ENCODE data around the gene HMCN2. TPM values are rescaled to one million over a fixed set of nuclear protein-coding genes. Genes with fewer than 3 reads are reported as not detected.

The HMCN2 gene
- total and polyA plus RNA-seq, 9 donors = 0.12 to 4.2 (median 0.98) TPM

DNA sequence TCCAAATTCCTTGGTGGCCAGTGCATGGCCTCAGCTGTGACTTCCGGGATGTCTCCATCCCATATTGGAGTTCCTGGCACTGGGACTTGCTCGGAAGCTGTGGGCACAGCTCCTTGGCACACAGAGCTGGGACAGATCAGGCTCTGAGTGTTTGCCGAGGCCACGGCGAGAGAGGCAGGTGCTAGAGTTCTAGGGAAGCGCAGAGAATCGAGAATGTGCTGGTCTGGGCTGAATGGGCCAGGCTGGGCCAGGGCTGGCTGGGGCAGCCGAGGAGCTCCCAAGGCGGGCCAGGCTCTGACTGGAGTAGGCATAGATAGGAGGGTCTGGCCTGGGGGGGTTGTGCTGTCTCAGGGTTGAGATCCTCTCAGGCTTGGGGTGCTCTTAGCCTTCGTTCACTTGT, 45.4 kb downstream of the HMCN2 start:
- 80 to 86% (median 85%) methylated on average over 10 of the region's 10 CpGs for WGBS, 3 donors
- intact Hi-C loops (cut with DNase I) = no loop called here
- TF ChIP-seq POLR2A (IDR thresholded peaks at IDR 0.05) = no peak
- TF ChIP-seq, protein P1, sequence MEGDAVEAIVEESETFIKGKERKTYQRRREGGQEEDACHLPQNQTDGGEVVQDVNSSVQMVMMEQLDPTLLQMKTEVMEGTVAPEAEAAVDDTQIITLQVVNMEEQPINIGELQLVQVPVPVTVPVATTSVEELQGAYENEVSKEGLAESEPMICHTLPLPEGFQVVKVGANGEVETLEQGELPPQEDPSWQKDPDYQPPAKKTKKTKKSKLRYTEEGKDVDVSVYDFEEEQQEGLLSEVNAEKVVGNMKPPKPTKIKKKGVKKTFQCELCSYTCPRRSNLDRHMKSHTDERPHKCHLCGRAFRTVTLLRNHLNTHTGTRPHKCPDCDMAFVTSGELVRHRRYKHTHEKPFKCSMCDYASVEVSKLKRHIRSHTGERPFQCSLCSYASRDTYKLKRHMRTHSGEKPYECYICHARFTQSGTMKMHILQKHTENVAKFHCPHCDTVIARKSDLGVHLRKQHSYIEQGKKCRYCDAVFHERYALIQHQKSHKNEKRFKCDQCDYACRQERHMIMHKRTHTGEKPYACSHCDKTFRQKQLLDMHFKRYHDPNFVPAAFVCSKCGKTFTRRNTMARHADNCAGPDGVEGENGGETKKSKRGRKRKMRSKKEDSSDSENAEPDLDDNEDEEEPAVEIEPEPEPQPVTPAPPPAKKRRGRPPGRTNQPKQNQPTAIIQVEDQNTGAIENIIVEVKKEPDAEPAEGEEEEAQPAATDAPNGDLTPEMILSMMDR (IDR thresholded peaks at IDR 0.05) = no peak
- TF ChIP-seq EP300 (IDR thresholded peaks at IDR 0.05) = no peak

DNA sequence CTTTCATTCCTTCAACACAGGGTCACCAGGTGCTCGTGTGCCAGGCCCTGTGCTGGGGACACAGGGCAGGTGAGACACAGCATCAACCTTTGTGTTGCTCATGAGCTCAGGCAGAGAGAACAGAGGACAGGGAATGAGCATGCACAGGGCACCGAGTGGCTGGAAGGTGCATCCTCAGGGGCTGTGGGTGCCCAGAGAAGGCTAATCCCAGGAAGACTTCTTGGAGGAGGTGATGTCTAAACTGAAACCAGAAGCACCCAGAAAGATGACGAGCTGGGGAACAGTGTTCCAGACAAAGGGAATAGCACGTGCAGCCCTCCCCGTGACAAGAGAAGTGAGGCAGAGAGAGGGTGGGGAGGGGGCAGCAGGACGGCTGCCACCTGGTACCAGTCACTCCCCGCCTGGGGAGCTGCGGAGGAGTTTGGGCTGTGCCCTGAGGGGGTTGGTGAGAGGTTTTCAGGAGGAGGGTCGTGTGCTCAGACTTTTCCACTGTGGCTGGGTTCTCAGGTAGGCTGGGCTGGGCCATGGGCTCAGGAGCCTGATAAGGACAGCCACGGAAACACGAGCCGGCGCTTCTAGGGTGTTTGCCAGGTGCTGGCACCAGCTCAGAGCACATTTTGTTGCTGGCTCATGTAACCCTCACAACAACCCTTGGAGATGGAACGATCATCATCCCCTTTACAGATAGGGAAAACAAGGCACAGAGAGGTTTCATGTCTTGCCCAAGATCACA, 46.0 kb downstream of the HMCN2 start:
- DNase-seq = no peak
- H3K27ac ChIP-seq = no peak overlapping the region
- no peaks in the 10 kb centered on the region for H3K36me3 ChIP-seq
- no peaks in the 10 kb centered on the region for H3K9me3 ChIP-seq
- WGBS, 3 donors = 46 to 51% (median 49%) methylated on average over 14 of the region's 14 CpGs
- H3K4me3 ChIP-seq = no peak overlapping the region
- H3K4me1 ChIP-seq (ENCODE audit: insufficient read depth) = no peaks in the 10 kb centered on the region
- no peak for TF ChIP-seq EP300 (IDR thresholded peaks at IDR 0.05)
- TF ChIP-seq, protein P1 (IDR thresholded peaks at IDR 0.05) = no peak
- no peak for TF ChIP-seq POLR2A (IDR thresholded peaks at IDR 0.05)
- no peaks in the 10 kb centered on the region for H3K27me3 ChIP-seq
- intact Hi-C loops (cut with DNase I) = no loop called here

More for the DNA sequence above, 45.4 kb downstream of the HMCN2 start:
- Histone ChIP-seq H3K27ac (no peak overlapping the region), H3K4me1 (ENCODE audit: insufficient read depth) (no peaks in the 10 kb centered on the region), H3K36me3 (no peaks in the 10 kb centered on the region), H3K9me3 (no peaks in the 10 kb centered on the region), H3K27me3 (no peaks in the 10 kb centered on the region), H3K4me3 (no peak overlapping the region)
- no peak for DNase-seq

DNA sequence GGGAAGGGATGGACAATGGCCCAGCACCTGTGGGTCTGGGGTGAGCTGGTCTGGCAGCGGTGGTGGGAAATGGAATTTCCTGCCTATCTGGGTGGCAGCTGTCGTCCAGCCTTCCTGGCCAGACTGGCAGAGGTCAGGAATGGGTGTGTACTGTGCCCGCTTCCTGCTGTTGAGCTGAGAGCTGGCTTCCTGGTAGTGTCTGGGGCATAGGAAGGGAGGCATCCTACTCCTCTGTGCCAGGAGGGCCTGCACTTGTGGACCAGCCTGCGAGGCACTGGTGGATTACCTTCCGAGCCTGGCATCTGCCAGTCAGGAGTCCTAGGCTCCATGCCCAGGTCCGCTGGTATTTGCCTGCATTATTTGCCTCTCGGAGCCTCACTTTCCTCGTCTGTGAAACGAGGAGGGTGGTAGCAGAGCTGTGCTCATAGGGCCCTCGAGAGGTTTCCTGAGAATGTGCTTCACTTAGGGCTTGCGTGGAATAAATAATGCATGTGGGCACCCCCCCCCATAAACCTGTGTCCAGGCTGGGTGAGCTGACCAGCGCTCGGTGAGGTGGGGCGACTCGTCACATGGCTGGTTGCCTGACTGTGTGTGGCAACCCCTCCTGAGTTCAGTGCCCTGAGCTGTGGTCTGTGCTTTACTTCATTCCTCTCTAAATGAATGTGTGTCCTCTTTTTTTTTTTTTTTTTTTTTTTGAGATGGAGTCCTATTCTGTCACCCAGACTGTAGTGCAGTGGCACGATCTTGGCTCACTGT, 47.7 kb downstream of the HMCN2 start:
- intact Hi-C loops (cut with DNase I) = no loop called here
- 86 to 90% (median 88%) methylated on average over 16 of the region's 16 CpGs for WGBS, 3 donors
- TF ChIP-seq POLR2A (IDR thresholded peaks at IDR 0.05) = no peak
- TF ChIP-seq, protein P1 (IDR thresholded peaks at IDR 0.05) = no peak
- TF ChIP-seq EP300 (IDR thresholded peaks at IDR 0.05) = no peak

DNA sequence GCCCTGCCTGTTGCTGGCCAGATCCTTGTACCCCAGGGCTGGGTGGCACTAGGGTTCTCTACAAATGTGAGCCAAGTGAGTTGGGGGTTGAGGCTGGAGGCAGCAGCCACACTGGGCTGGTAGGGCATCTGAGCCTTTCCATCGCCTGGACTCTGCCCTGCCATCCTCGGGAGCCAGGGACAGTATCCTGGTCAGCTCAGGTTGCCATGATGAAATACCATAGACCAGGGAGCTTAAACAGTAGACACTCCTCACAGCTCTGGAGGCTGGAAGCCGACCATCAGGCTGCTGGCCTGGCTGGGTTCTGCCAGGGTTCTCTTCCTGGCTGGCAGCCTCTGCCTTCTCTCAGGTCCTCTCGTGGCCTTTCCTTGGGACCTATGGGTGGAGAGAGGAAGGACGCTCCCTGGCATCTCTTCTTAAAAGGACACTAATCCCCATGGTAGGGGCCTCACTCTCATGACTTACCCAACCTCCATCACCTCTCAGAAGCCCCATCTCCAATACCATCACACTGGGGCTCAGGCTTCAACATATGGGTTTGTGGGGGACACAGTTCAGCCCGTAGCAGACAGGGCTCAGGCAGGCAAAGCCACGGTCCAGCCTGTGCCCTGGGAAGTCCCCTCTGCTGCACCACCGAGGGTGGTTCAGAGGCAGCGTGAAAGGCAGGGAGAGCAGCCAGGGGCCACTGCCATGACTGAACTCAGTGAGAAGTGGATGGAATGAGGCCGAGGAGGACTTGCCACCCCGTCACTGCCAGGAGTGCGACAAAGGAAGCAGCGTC, 50.1 kb downstream of the HMCN2 start:
- DNase-seq = no peak
- WGBS, 3 donors = 86 to 94% (median 88%) methylated on average over 12 to 13 of the region's 13 CpGs
- H3K9me3 ChIP-seq = no peaks in the 10 kb centered on the region
- intact Hi-C loops (cut with DNase I) = no loop called here
- H3K36me3 ChIP-seq = no peaks in the 10 kb centered on the region
- no peaks in the 10 kb centered on the region for H3K4me1 ChIP-seq (ENCODE audit: insufficient read depth)
- no peak overlapping the region for H3K27ac ChIP-seq
- TF ChIP-seq, protein P1 (IDR thresholded peaks at IDR 0.05) = no peak
- no peak for TF ChIP-seq EP300 (IDR thresholded peaks at IDR 0.05)
- no peak for TF ChIP-seq POLR2A (IDR thresholded peaks at IDR 0.05)
- H3K4me3 ChIP-seq = no peak overlapping the region
- no peaks in the 10 kb centered on the region for H3K27me3 ChIP-seq

More for the DNA sequence above, 47.7 kb downstream of the HMCN2 start:
- Histone ChIP-seq H3K27ac (no peak overlapping the region), H3K9me3 (no peaks in the 10 kb centered on the region), H3K27me3 (no peaks in the 10 kb centered on the region), H3K36me3 (no peaks in the 10 kb centered on the region), H3K4me3 (no peak overlapping the region), H3K4me1 (ENCODE audit: insufficient read depth) (no peaks in the 10 kb centered on the region)
- DNase-seq = no peak

Data from ovary (tissue), 9 donors.